Spleen (tissue), 13 donors: Measurements from ENCODE around the gene OR1A2. TPM values are rescaled to one million over a fixed set of nuclear protein-coding genes. Genes with fewer than 3 reads are reported as not detected.

Experiments
- DNase-seq: peaks from one replicate; pipeline ENCODE4 v3.0.0-alpha.2; 2020
- H3K27ac ChIP-seq, 8 donors: fragments of 200-600 bp; sonication (generic) in 7 of 8; 1 replicate in 4 of 8; 2 replicates in 4 of 8; pipeline versions ENCODE4 v1.5.0 to v1.8.0; 2016 to 2021; ENCODE audit warnings: inconsistent platforms in 4 of 8, mild to moderate bottlenecking in 4 of 8, moderate library complexity in 1 of 8
- H3K27me3 ChIP-seq, 7 donors: fragments of 200-600 bp; sonication (generic) in 6 of 7; replicated peaks in 1 of 7; 1 replicate in 4 of 7; 2 replicates in 3 of 7; pipeline versions ENCODE4 v1.5.0 to v1.8.0; 2016 to 2021; ENCODE audit warnings: inconsistent platforms in 3 of 7, mild to moderate bottlenecking in 1 of 7
- H3K36me3 ChIP-seq, 6 donors: fragments of 200-600 bp; sonication (generic) in 5 of 6; 1 replicate in 4 of 6; 2 replicates in 2 of 6; pipeline versions ENCODE4 v1.5.0 to v1.8.0; 2016 to 2021; ENCODE audit warnings: inconsistent platforms in 2 of 6
- H3K4me1 ChIP-seq, 6 donors: fragments of 200-600 bp; sonication (generic) in 5 of 6; 1 replicate in 3 of 6; 2 replicates in 3 of 6; pipeline versions ENCODE4 v1.5.0 to v1.8.0; 2016 to 2021; ENCODE audit warnings: inconsistent platforms in 3 of 6
- H3K4me3 ChIP-seq, 8 donors: fragments of 200-600 bp; sonication (generic) in 7 of 8; 1 replicate in 4 of 8; 2 replicates in 4 of 8; pipeline versions ENCODE4 v1.5.0 to v1.8.0; 2016 to 2021; ENCODE audit warnings: inconsistent platforms in 4 of 8, mild to moderate bottlenecking in 4 of 8, moderate library complexity in 2 of 8
- H3K9me3 ChIP-seq, 8 donors: fragments of 200-600 bp; sonication (generic) in 7 of 8; 1 replicate in 4 of 8; 2 replicates in 4 of 8; pipeline versions ENCODE4 v1.5.0 to v1.8.0; 2016 to 2021; ENCODE audit warnings: inconsistent platforms in 4 of 8
- CTCF ChIP-seq, 11 experiments: fragments of 200-600 bp in 7 of 11; fragments of 450-650 bp in 4 of 11; sonication (generic) in 4 of 11; IDR thresholded peaks in 8 of 11; conservative IDR thresholded peaks in 3 of 11; 1 replicate in 7 of 11; 2 replicates in 4 of 11; pipeline versions ENCODE4 v1.4.0 to v1.8.0; 2016 to 2021; ENCODE audit warnings: antibody characterized with exemption in 11 of 11, inconsistent platforms in 4 of 11, mild to moderate bottlenecking in 1 of 11
- POLR2A ChIP-seq, 3 donors: fragments of 450-650 bp; IDR thresholded peaks; one replicate each; pipeline ENCODE4 v1.5.1; 2017; ENCODE audit warnings: antibody characterized with exemption in 3 of 3, mild to moderate bottlenecking in 1 of 3
- POLR2AphosphoS5 ChIP-seq, 3 donors: sonication (generic); formaldehyde crosslinking; IDR thresholded peaks; one replicate each; pipeline ENCODE4 v1.5.1; 2017; ENCODE audit warnings: antibody characterized with exemption in 3 of 3
- WGBS, 5 donors: extraction: QIAGEN DNeasy Blood & Tissue Kit in 3 of 5; methylation state at CpG; one replicate each; pipeline versions ENCODE4 v1.1.5 to v1.1.7; 2013 to 2018; 5-methylcytosine and 5-hydroxymethylcytosine counted together
- intact Hi-C: fragments of 100-400 bp; cut with DNase I; formaldehyde crosslinking; loops from one replicate; pipeline ENCODE4 v1.15.0; 2023; ENCODE audit warnings: low total_unique reads
- long read RNA-seq, 2 donors: transcript quantifications; one replicate each; lab custom pipeline, GENCODE V29; 2026
- polyA plus RNA-seq, 3 donors: library from polyadenylated mRNA; stranded (reverse); fragments of 200-250 nt; gene quantifications; one replicate each; pipeline ENCODE4 v1.2.1, GENCODE V29; 2013
- total RNA-seq, 7 donors: library from RNA; depleted of rRNA in 3 of 7; stranded (reverse); fragments of >200 nt in 3 of 7; fragmentation: NEBNext Ultra II Directional in 4 of 7; extraction: Animal tissue kit (Norgen Biotek cat#: 25700) in 4 of 7; gene quantifications; one replicate each; pipeline versions ENCODE4 v1.1.0 to v1.2.1, GENCODE V29; 2016 to 2021
- donor health status: healthy with polysubstance abuse.
- donor health status: DM: no; HTN: no; CAD: no; lungs with moderate emphysema.
- donor health status: DM: no; HTN: no; CAD: no.
- donor health status: Bipolar disorder and iron deficiency.
- donor health status: healthy.
- donor health status: DM: no; HTN: no; CAD: no.
- donor health status: DM: yes; HTN: yes; CAD: no.

The OR1A2 gene
- total RNA-seq (not detected), polyA plus RNA-seq (not detected)
- long read RNA-seq, donor 1, result 0 reads
- long read RNA-seq, donor 2, result 0 reads

GRCh38 chr17:3197219-3197618 lies at the start of gene OR1A2:
OR1A2 (plus strand) TSS chr17:3197519; CDS start chr17:3197519, 0 bp downstream.
- no peaks in the 10 kb centered on the region for H3K36me3 ChIP-seq
- H3K27me3 ChIP-seq, result peaks cover 0 to 31% (median 0%) of the 10 kb centered on the region in 7 donors
- H3K9me3 ChIP-seq, result peaks cover 0 to 18% (median 15%) of the 10 kb centered on the region in 8 donors
- TF ChIP-seq POLR2A (IDR thresholded peaks at IDR 0.05), result no peak
- TF ChIP-seq POLR2AphosphoS5 (IDR thresholded peaks at IDR 0.05), result no peak
- no peak for TF ChIP-seq CTCF (IDR thresholded peaks at IDR 0.05 in 8 of 11, conservative IDR thresholded peaks at IDR 0.05 in 3 of 11)
- no peak for DNase-seq
- intact Hi-C loops, result no loop called here
- no peaks in the 10 kb centered on the region for H3K4me1 ChIP-seq
- WGBS, 5 donors, result 74 to 91% (median 81%) methylated on average over 4 of the region's 4 CpGs
- H3K27ac ChIP-seq, result no peak within 1 kb of the TSS
- H3K4me3 ChIP-seq, result no peak within 1 kb of the TSS

GRCh38 chr17:3157218-3157617 lies 40.1 kb upstream of the OR1A2 start:
- H3K4me3 ChIP-seq, result no peak overlapping the region
- no peaks in the 10 kb centered on the region for H3K36me3 ChIP-seq
- peaks cover 0 to 8% (median 2%) of the 10 kb centered on the region in 6 donors for H3K4me1 ChIP-seq
- peaks cover 0 to 34% (median 0%) of the 10 kb centered on the region in 7 donors for H3K27me3 ChIP-seq
- H3K9me3 ChIP-seq, result peaks cover 0 to 8% (median 0%) of the 10 kb centered on the region in 8 donors
- intact Hi-C loops, result no loop called here
- 32 to 43% (median 41%) methylated on average over 1 of the region's 1 CpG for WGBS, 5 donors
- H3K27ac ChIP-seq, result no peak overlapping the region
- no peak for TF ChIP-seq POLR2A (IDR thresholded peaks at IDR 0.05)
- TF ChIP-seq POLR2AphosphoS5 (IDR thresholded peaks at IDR 0.05), result no peak
- no peak for TF ChIP-seq CTCF (IDR thresholded peaks at IDR 0.05 in 8 of 11, conservative IDR thresholded peaks at IDR 0.05 in 3 of 11)
- no peak for DNase-seq

GRCh38 chr17:3167574-3167973 lies 29.7 kb upstream of the OR1A2 start:
- peaks cover 0 to 25% (median 14%) of the 10 kb centered on the region in 8 donors for H3K9me3 ChIP-seq
- DNase-seq, result no peak
- H3K4me1 ChIP-seq, result peaks cover 0 to 10% (median 0%) of the 10 kb centered on the region in 6 donors
- no peaks in the 10 kb centered on the region for H3K36me3 ChIP-seq
- H3K4me3 ChIP-seq, result no peak overlapping the region
- 40 to 50% (median 46%) methylated on average over 5 of the region's 5 CpGs for WGBS, 5 donors
- no peak for TF ChIP-seq POLR2AphosphoS5 (IDR thresholded peaks at IDR 0.05)
- no peak for TF ChIP-seq POLR2A (IDR thresholded peaks at IDR 0.05)
- TF ChIP-seq CTCF (IDR thresholded peaks at IDR 0.05 in 8 of 11, conservative IDR thresholded peaks at IDR 0.05 in 3 of 11), result no peak
- peaks cover 0 to 35% (median 0%) of the 10 kb centered on the region in 7 donors for H3K27me3 ChIP-seq
- peak overlapping the region in 1 of 8 donors; percentile 36 for H3K27ac ChIP-seq
- intact Hi-C loops, result no loop called here

- H3K9me3 ChIP-seq, result no peaks in the 10 kb centered on the region
- H3K27ac ChIP-seq, result no peak overlapping the region
- intact Hi-C loops, result no loop called here
- no peak for DNase-seq
- H3K4me3 ChIP-seq, result no peak overlapping the region
- no peaks in the 10 kb centered on the region for H3K4me1 ChIP-seq
- no peaks in the 10 kb centered on the region for H3K36me3 ChIP-seq
- H3K27me3 ChIP-seq, result peaks cover 0 to 11% (median 0%) of the 10 kb centered on the region in 7 donors
- TF ChIP-seq CTCF (IDR thresholded peaks at IDR 0.05 in 8 of 11, conservative IDR thresholded peaks at IDR 0.05 in 3 of 11) (no peak), POLR2AphosphoS5 (IDR thresholded peaks at IDR 0.05) (no peak), POLR2A (IDR thresholded peaks at IDR 0.05) (no peak)
- WGBS, 5 donors, result 36 to 48% (median 40%) methylated on average over 4 of the region's 4 CpGs
These were observed 7.4 kb upstream of the OR1A2 start for GRCh38 chr17:3189961-3190360.
